Stimulated activated CD8-positive, alpha-beta memory T cell treated with anti-CD3 and anti-CD28 coated beads, Interleukin-15, amount 100 ng/mL, for 24 hours (primary cell): Measurements from ENCODE around the gene ESD.

Experiments
- DNase-seq: peaks from one replicate; pipeline ENCODE4 v3.0.0-alpha.2; 2020; ENCODE audit warnings: low read depth

The ESD gene

DNA sequence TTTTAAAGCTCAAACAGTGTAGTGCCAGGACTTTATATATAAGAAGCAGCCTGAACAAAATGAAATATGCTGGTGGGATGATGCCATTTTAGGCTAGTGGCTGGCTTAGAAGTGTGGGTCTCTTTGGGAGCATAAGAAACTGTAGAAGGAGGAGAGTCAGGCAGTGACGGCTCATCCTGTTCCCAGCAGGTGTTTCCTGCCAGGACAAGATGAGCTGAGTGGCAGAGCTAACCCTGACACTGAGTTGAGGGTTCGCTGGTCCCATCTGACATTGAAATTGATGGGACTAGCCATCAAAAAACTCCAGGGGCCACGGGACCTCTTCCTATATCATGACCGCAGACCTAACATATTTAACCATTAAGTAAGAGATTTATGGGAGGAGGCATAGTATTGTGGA lies 51.3 kb downstream of the ESD start:
- no peak for DNase-seq

DNA sequence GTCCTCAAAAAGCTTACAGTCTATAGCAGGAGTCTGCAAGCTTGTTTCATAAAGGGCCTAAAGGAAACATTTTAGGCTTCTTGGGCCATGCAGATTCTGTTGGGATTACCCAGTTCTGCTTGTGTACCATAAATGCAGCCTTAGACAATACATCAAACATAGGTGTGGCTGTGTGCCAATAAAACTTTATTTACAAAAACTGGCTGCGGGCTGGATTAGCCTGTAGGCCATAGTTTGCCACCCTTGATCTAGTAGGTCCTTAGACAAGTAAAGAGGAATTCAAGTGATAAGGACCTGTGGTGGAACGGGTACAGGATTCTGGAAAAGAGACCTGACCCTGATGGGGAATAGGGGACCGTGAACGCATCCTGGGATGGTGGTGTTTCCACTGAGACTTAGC lies 51.9 kb downstream of the ESD start:
- DNase-seq: no peak

DNA sequence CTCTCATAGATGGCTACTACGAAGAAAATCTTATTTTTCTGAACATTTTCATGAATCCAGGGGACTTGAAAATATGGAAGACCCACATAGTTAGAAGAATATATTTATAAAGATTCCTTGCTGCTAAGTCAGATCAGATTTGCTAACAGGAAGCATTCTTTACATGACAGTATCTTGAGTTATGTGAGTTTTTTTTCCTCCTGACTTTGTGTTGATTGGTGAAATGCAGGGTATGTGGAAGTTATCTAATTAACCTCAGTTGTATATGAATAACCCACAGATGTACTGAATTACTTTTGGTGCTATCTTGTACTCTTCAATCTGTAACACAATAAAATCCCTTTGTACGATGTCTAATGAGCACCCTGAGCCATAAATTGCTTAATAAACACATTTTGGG lies 53.8 kb downstream of the ESD start:
- DNase-seq: no peak

DNA sequence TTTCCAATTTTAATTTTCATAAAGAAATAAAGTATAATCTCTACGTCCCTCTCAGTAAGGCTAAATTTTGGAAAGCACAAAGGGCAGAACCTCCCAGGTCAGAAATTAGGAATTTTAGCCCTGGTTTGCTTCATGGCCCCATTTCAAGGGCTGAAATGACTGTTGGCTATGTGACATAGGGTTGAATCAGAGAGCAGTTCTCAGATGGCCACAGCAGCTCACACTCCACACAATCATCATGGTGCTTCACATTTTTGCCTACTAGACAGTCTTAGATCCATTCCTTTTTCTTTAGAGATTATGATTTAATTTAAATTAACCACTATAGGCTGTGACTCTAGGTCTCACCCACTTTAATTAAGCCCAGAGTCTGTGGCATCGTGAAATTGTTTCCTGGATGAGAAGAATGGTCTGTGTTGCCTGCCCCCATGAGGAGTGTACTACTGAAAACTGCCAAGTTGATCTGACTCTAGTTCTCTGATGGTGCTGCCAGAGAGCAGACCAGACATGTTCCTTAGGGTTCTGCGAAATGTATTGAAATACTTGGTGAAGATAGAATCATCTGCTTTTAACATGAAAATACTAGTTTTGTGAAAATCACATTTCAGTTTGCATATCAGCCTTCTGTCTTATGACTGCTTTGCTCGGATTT lies 57.4 kb downstream of the ESD start:
- no peak for DNase-seq

DNA sequence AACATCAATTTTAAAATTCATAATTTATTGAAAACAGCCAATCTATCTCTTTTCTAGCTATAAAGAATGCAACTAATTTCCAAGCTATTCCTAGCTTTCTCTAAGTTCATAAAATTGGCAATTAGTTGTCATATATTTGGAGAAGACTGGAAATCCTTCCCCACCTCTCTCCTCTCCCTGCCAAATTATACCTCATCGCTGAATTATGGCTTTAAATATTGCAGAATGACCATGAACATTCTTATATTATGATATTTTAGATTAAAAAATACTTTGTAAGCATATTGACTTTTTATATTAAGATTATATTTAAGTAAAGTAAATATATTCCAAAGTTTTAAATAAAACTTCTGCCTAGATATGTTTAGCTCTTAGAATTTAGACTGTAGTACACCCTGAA lies 58.2 kb downstream of the ESD start:
- DNase-seq: no peak

DNA sequence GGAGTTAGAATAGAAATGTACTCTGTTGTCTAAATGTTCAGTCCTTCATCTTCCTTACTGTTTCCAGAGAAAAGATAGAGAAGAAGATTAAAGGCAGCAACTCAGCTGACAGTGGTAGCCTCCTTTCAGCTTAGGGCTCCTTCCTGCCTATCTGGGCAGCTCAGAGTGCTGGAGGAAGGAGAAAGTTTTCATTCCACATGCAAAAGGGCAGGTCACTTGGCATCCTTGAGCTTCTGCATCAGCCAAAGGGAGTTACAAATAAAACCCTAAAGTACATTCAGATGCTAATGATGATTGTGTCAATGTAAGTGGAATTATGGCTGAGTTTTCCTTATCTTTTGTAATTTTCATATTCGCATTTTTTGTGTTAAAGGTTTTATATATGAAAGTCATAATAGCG lies 58.9 kb downstream of the ESD start:
- DNase-seq: no peak

DNA sequence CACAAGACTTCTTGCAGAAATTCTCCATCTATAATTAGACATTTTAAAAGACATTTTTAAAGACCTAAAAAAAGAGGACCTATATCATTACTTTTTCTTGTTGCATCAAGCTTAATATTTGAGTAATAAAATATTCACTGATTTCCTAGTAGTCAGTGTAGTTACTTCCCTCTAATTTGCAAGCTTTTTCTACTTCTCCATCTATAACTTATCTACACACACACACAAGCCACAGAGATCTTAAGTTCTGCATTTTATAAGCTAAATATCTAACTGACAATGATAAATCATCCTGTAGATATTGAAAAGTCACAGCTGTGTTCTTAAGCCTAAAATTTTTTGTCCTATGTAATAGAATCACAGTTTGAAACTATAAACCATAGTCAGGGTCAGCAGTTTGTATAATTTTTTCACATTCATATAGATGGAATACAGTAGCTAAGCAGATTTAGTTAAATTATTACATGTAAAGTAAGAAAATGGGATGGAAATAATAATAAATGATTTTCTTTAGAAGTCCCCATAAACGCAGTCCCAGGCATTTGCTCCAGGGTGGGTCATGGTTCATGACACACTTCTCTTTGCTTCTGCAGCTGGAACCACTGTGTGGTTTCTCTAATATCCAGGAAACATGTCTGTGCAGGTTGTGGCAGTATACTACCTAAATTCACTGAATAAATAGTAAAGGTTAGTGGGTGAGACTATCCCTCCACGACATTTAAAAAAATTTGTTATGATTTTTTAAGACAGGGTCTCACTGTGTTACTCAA lies 60.2 kb downstream of the ESD start:
- no peak for DNase-seq

DNA sequence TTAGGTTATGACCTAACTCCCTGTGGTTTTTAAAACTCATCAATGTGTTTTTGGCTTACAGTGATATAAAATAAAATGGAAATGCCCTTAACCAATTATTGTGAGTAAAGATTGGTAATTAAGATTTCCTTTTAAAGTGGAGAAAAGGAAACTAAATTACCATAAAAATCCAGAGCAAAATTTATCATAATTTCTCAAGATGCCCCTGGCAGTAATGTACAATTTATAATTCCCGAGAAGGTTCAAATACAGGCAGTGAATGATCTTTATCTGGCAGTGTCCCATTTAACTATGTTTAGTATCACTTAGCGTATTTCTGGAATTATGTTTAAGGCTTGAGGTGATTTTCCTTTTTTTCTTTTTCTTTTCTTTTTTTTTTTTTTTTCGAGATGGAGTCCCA lies 61.5 kb downstream of the ESD start:
- no peak for DNase-seq

DNA sequence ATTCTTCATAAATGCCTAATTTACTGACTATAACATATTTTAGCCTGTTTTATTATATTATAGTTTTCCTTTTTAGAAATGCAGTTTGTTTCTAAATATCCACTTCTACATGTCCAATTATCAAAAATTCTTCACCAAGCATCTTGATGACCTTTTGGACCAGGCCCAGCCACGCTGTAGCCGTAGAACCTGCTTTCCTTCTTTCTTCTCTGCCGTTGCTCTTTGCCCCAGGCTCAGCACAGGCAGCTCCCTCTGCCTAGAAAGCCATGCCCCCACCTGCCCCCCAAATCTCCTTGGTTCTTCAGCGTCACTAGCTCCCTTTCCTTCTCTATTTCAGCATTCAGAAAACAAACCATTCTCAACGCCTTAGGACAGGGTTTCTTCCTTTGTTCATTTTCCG lies 65.4 kb downstream of the ESD start:
- DNase-seq: no peak

DNA sequence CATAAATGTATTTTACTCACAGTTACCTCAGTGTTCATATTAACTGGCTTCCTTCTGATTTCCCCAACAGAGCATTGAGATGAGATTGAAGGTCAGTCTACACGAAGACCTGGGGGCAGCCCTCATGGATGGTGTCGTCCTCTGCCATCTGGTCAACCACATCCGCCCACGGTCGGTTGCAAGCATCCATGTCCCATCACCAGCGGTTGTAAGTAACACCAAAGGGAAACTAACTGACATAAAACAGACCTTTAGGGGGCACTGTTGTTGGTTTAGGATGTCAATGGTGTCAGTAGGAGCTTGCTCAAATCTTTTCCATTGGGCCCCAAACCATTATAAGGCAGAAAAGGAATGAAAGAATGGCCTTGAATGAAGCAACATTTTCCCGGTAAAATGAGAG lies 68.2 kb downstream of the ESD start:
- no peak for DNase-seq

DNA sequence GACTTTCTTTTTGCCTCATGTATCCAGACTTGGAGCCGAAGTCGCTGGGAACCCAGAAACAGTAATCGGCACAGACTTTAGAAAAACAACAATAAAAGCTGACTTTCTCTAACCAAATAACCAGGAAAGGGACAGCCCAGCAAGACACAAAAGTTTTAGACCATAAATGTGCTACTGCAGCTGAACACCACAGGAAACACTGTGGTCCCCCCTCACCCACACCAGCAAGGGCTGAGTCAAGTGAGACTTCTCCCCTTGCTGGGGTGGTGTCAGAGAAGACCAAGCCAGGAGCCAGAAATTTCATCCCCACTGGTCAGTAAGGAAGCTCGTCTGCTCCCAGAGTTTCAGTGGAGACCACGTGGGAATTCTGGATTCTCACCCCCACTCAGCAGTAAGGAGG lies 70.6 kb downstream of the ESD start:
- DNase-seq: no peak
